Astrocyte of the cerebellum (primary cell): ENCODE data around the gene OPCML.

Experiments used
- DNase-seq: peaks from one replicate; pipeline ENCODE4 v3.0.0-alpha.2; 2011; ENCODE audit warnings: low read depth
- H3K4me3 ChIP-seq: 2 replicates; pipeline ENCODE4 v1.5.1; 2011; ENCODE audit warnings: mild to moderate bottlenecking, low read depth, low read length, moderate library complexity
- in situ Hi-C: cut with HindIII; loops from 2 replicates; pipeline ENCODE4 v1.10.0; 2017; ENCODE audit warnings: low sequenced_read_pairs
- TF ChIP-seq, protein P1 (sequence below): IDR thresholded peaks from 2 replicates; pipeline ENCODE4 v1.5.1; 2012; ENCODE audit warnings: low read length, low read depth, moderate library complexity, mild to moderate bottlenecking; ENCODE audit errors: missing control alignments

Gene OPCML

GRCh38 chr11:132472411-132473172, 1059.7 kb downstream of the OPCML start:
- no peak for DNase-seq
- TF ChIP-seq, protein P1, sequence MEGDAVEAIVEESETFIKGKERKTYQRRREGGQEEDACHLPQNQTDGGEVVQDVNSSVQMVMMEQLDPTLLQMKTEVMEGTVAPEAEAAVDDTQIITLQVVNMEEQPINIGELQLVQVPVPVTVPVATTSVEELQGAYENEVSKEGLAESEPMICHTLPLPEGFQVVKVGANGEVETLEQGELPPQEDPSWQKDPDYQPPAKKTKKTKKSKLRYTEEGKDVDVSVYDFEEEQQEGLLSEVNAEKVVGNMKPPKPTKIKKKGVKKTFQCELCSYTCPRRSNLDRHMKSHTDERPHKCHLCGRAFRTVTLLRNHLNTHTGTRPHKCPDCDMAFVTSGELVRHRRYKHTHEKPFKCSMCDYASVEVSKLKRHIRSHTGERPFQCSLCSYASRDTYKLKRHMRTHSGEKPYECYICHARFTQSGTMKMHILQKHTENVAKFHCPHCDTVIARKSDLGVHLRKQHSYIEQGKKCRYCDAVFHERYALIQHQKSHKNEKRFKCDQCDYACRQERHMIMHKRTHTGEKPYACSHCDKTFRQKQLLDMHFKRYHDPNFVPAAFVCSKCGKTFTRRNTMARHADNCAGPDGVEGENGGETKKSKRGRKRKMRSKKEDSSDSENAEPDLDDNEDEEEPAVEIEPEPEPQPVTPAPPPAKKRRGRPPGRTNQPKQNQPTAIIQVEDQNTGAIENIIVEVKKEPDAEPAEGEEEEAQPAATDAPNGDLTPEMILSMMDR, result no peak
- no peak overlapping the region for H3K4me3 ChIP-seq
- in situ Hi-C loops, result no loop called here

DNA sequence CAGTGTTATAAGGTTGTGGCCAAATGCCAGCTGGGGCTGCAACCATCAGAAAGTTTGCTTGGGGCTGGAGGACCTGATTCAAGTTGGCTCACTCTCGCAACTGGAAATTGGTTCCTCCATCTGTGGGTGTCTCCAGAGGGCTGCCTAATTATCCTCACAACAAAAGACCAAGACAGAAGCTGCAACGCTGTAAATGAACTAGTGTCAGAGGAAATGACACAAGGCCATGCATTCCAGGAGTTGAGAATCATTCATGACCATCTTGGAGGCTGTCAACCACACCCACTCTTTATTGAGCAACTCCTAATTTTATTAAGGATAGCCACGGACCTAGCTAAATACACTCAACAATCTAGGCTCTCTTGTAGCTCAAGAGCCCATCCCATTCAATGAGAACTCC, 1060.8 kb downstream of the OPCML start:
- H3K4me3 ChIP-seq, result no peak overlapping the region
- TF ChIP-seq, protein P1, result no peak
- in situ Hi-C loops, result no loop called here
- DNase-seq, result no peak

DNA sequence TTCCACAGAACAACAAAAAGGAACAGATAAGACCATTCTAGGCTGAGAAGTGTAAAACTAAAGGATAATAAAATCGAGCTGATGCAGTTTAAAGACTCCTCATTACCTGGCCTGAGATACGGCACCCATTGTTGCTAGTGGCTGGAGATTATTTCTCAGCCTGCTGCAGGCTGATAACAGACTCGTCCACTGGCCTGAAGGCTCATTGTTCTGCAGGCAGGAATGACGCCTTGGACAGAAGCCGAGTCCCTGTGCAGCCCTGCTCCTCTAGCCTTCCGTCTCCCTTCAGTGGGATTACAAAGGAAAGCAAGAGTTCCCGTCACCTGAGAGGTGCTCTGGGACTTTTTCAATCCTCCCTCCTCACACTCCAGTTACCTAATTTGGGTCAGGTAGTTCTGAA, 1065.3 kb downstream of the OPCML start:
- DNase-seq, result no peak
- in situ Hi-C loops, result no loop called here
- TF ChIP-seq, protein P1, result no peak
- no peak overlapping the region for H3K4me3 ChIP-seq

DNA sequence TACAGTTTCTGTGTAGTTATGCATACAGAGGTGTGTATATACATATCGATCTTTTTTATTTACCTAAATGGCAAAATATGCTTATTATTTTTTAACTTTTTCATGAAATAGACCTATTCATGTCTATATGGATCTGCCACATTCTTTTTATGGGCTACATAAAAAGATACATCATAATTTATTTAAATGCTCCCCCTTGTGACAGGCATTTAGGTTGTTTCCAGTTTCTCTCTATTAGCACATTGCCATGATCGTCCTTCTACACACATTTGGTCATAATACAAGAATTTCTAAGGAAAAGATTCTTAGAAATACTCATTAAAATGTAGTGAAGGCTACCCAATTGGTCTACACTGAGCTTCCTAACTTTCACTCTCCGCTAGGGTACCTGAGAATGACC, 1067.4 kb downstream of the OPCML start:
- no peak overlapping the region for H3K4me3 ChIP-seq
- in situ Hi-C loops, result no loop called here
- no peak for DNase-seq
- TF ChIP-seq, protein P1, result peak; percentile 3

DNA sequence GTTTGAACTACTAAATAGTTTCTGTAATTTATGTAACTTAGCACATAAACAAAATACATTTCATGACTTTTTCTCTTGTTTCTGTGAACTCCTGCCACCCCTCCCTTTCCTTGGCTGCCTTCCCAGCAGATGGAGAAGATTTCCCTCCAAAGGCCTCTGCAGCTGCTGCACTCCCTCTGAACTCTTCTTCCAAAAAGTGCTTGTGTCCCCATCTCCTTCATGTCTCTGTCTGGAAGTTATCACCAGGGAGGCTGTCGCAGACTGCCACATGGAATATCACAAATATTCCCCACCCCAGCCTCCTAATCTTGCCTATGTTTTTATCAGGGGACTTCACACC, 1068.3 kb downstream of the OPCML start:
- no peak for DNase-seq
- H3K4me3 ChIP-seq, result no peak overlapping the region
- TF ChIP-seq, protein P1, result no peak
- in situ Hi-C loops, result no loop called here

DNA sequence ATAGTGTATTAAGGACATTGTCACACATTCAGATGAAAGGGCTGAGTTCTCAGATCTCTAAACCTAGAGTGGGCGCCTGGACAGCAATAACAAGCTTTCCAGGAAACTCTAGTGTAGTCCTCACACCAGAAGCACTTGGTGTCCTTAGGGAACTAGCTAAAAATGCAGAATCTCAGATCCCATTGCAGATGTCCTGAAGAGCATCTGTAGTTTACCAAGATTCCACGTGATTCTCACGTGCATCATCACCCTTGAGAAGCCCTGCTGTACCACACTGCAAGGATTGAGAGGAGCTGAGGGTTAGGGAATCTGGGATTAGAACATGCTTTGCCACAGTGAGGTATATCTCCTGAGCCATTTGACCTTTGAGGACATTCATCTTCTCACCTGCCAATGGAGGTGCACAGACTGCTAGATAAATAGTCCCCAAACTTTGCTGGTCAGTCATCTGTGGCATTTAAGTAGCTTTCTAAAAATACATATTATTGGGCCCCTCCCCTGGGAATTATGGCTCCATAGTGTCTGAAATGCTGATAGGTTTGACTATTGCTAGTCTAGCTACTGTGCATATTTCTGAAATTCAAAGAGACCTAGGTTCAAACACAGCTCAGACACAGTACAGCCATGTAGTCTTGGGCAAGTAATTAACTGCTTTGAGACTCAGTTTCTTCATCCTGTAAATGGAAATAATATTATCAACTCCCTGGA, 1068.9 kb downstream of the OPCML start:
- in situ Hi-C loops, result no loop called here
- TF ChIP-seq, protein P1, result no peak
- no peak overlapping the region for H3K4me3 ChIP-seq
- no peak for DNase-seq
